SU-DHL-6 (cell line): ENCODE measurements around the gene CLVS2.

ENCODE experiments used
- H2AFZ ChIP-seq: fragments of 200-600 bp; sonication (generic); 2 replicates; pipeline ENCODE4 v1.6.1; 2014; ENCODE audit warnings: low read depth, mild to moderate bottlenecking, moderate library complexity, mixed read lengths, antibody characterized with exemption, low read length; ENCODE audit not compliant: severe bottlenecking
- H3F3A ChIP-seq: fragments of 200-600 bp; shearing (Covaris generic); 2 replicates; pipeline ENCODE4 v1.6.0; 2016; ENCODE audit warnings: antibody characterized with exemption, mild to moderate bottlenecking; ENCODE audit not compliant: insufficient read depth
- H3K27ac ChIP-seq: fragments of 200-600 bp; sonication (generic); 2 replicates; pipeline ENCODE4 v1.5.1; 2016; ENCODE audit warnings: low read depth, mild to moderate bottlenecking, low read length, moderate library complexity, mixed read lengths
- H3K27me3 ChIP-seq: fragments of 200-600 bp; sonication (generic), shearing (Covaris generic); 2 replicates; pipeline ENCODE4 v1.6.0; 2014; ENCODE audit warnings: mild to moderate bottlenecking, low read length
- H3K36me3 ChIP-seq: fragments of 200-600 bp; sonication (generic); 2 replicates; pipeline ENCODE4 v1.6.1; 2014; ENCODE audit warnings: mild to moderate bottlenecking, low read length, mixed read lengths
- H3K4me2 ChIP-seq: fragments of 300-600, 200-600 bp; shearing (Covaris generic), sonication (generic); 2 replicates; pipeline ENCODE4 v1.6.0; 2014; ENCODE audit warnings: low read length, low read depth, mild to moderate bottlenecking; ENCODE audit not compliant: poor library complexity, severe bottlenecking
- H3K4me3 ChIP-seq: fragments of 200-600 bp; sonication (generic); 2 replicates; pipeline ENCODE4 v1.5.1; 2014; ENCODE audit warnings: antibody characterized with exemption, low read length, mild to moderate bottlenecking, mixed read lengths; ENCODE audit not compliant: insufficient read depth, poor library complexity, severe bottlenecking
- H3K79me2 ChIP-seq: fragments of 200-600 bp; sonication (generic); 2 replicates; pipeline ENCODE4 v1.6.1; 2014; ENCODE audit warnings: mild to moderate bottlenecking, low read length, moderate library complexity; ENCODE audit not compliant: insufficient read depth
- H3K9ac ChIP-seq: fragments of 200-600 bp; sonication (generic); 2 replicates; pipeline ENCODE4 v1.7.0; 2014; ENCODE audit warnings: mild to moderate bottlenecking, low read length
- H3K9me2 ChIP-seq: fragments of 200-600 bp; sonication (generic); replicated peaks from 2 replicates; pipeline ENCODE4 v1.6.1; 2014; ENCODE audit warnings: low read length; ENCODE audit not compliant: insufficient read depth
- H3K9me3 ChIP-seq: fragments of 200-600 bp; sonication (generic); 2 replicates; pipeline ENCODE4 v1.6.1; 2014; ENCODE audit warnings: low read length, mixed read lengths; ENCODE audit not compliant: insufficient read depth
- H4K20me1 ChIP-seq: fragments of 200-600 bp; sonication (generic); 2 replicates; pipeline ENCODE4 v1.6.1; 2014; ENCODE audit warnings: low read depth, mild to moderate bottlenecking, antibody characterized with exemption, low read length, moderate library complexity, mixed read lengths
- CTCF ChIP-seq: fragments of 200-600 bp; sonication (generic); IDR thresholded peaks from one replicate; pipeline ENCODE4 v1.5.1; 2017; ENCODE audit warnings: antibody characterized with exemption, mild to moderate bottlenecking, low read length, moderate library complexity; ENCODE audit not compliant: insufficient read depth, poor library complexity, severe bottlenecking
- EZH2phosphoT487 ChIP-seq: fragments of 200-600 bp; sonication (generic), shearing (Covaris generic); conservative IDR thresholded peaks from 2 replicates; pipeline ENCODE4 v1.6.1; 2018; ENCODE audit warnings: mild to moderate bottlenecking, antibody characterized with exemption, low read length, moderate library complexity, mixed read lengths

CLVS2 gene

GRCh38 chr6:122996794-122997505 is 915 bp downstream of the CLVS2 start:
- H2AFZ ChIP-seq, result no peak overlapping the region

GRCh38 chr6:122997541-122998150 is 1.6 kb downstream of the CLVS2 start:
- Histone ChIP-seq H3K9me3 (no peaks in the 10 kb centered on the region), H4K20me1 (no peaks in the 10 kb centered on the region), H3K9me2 (no peaks in the 10 kb centered on the region), H3K9ac (no peak overlapping the region), H3K27ac (no peak overlapping the region), H3K36me3 (no peaks in the 10 kb centered on the region), H3K4me2 (no peak overlapping the region), H3K4me3 (no peak overlapping the region), H3F3A (no peaks in the 10 kb centered on the region), H3K27me3 (no peaks in the 10 kb centered on the region), H2AFZ (no peak overlapping the region), H3K79me2 (no peaks in the 10 kb centered on the region)
- TF ChIP-seq EZH2phosphoT487, result no peak
- TF ChIP-seq CTCF, result no peak

More at GRCh38 chr6:122996794-122997505, 915 bp downstream of the CLVS2 start:
- no peak overlapping the region for H3K4me3 ChIP-seq
- H3K27ac ChIP-seq, result no peak overlapping the region
- H3K9me2 ChIP-seq, result no peaks in the 10 kb centered on the region
- no peaks in the 10 kb centered on the region for H4K20me1 ChIP-seq
- TF ChIP-seq CTCF (no peak), EZH2phosphoT487 (no peak)
- H3K36me3 ChIP-seq, result no peaks in the 10 kb centered on the region
- no peaks in the 10 kb centered on the region for H3K79me2 ChIP-seq
- H3K9ac ChIP-seq, result no peak overlapping the region
- no peaks in the 10 kb centered on the region for H3K9me3 ChIP-seq
- no peaks in the 10 kb centered on the region for H3K27me3 ChIP-seq
- no peaks in the 10 kb centered on the region for H3F3A ChIP-seq
- H3K4me2 ChIP-seq, result no peak overlapping the region

GRCh38 chr6:122998403-122998975 is 2.5 kb downstream of the CLVS2 start:
- H3K27me3 ChIP-seq, result no peaks in the 10 kb centered on the region
- H3K9me3 ChIP-seq, result no peaks in the 10 kb centered on the region
- no peaks in the 10 kb centered on the region for H4K20me1 ChIP-seq
- no peak overlapping the region for H2AFZ ChIP-seq
- H3K79me2 ChIP-seq, result no peaks in the 10 kb centered on the region
- H3K4me2 ChIP-seq, result no peak overlapping the region
- H3K4me3 ChIP-seq, result no peak overlapping the region
- no peak overlapping the region for H3K9ac ChIP-seq
- H3F3A ChIP-seq, result no peaks in the 10 kb centered on the region
- TF ChIP-seq CTCF (no peak), EZH2phosphoT487 (no peak)
- no peak overlapping the region for H3K27ac ChIP-seq
- H3K36me3 ChIP-seq, result no peaks in the 10 kb centered on the region
- no peaks in the 10 kb centered on the region for H3K9me2 ChIP-seq
